DND-41 (cell line): ENCODE measurements around the gene VAX1.

Experiments
- EZH2 ChIP-seq: IDR thresholded peaks from 3 replicates; pipeline ENCODE4 v1.6.1; 2012; ENCODE audit warnings: borderline replicate concordance, low read depth, mild to moderate bottlenecking, moderate library complexity, low read length, inconsistent platforms; ENCODE audit not compliant: severe bottlenecking
- TF ChIP-seq, protein P1 (sequence below): IDR thresholded peaks from 2 replicates; pipeline ENCODE4 v1.5.1; 2012; ENCODE audit warnings: borderline replicate concordance, low read length, moderate library complexity, mild to moderate bottlenecking; ENCODE audit not compliant: poor library complexity, severe bottlenecking; ENCODE audit errors: extremely low read depth

DNA sequence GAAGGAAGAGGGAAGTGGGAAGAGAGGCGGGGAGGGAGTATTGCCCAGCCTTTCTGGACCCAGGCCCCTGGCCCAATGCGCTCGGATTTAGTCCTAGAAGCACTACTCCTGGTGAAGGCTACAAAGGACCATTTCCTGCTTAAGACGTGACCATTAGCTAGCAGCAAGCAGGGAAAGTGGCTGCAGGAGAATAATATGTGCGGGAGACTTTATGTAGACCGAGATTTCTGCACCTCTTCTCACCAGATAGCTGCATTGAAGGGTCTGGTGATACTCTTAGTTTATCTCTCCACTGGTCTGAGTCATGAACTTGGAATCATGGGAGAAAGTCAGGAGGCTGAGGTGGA, 3.1 kb downstream of the VAX1 start:
- no peak for TF ChIP-seq EZH2
- TF ChIP-seq, protein P1, sequence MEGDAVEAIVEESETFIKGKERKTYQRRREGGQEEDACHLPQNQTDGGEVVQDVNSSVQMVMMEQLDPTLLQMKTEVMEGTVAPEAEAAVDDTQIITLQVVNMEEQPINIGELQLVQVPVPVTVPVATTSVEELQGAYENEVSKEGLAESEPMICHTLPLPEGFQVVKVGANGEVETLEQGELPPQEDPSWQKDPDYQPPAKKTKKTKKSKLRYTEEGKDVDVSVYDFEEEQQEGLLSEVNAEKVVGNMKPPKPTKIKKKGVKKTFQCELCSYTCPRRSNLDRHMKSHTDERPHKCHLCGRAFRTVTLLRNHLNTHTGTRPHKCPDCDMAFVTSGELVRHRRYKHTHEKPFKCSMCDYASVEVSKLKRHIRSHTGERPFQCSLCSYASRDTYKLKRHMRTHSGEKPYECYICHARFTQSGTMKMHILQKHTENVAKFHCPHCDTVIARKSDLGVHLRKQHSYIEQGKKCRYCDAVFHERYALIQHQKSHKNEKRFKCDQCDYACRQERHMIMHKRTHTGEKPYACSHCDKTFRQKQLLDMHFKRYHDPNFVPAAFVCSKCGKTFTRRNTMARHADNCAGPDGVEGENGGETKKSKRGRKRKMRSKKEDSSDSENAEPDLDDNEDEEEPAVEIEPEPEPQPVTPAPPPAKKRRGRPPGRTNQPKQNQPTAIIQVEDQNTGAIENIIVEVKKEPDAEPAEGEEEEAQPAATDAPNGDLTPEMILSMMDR = no peak
